ENCODE data around the gene PEX11A.

The PEX11A gene

DNA sequence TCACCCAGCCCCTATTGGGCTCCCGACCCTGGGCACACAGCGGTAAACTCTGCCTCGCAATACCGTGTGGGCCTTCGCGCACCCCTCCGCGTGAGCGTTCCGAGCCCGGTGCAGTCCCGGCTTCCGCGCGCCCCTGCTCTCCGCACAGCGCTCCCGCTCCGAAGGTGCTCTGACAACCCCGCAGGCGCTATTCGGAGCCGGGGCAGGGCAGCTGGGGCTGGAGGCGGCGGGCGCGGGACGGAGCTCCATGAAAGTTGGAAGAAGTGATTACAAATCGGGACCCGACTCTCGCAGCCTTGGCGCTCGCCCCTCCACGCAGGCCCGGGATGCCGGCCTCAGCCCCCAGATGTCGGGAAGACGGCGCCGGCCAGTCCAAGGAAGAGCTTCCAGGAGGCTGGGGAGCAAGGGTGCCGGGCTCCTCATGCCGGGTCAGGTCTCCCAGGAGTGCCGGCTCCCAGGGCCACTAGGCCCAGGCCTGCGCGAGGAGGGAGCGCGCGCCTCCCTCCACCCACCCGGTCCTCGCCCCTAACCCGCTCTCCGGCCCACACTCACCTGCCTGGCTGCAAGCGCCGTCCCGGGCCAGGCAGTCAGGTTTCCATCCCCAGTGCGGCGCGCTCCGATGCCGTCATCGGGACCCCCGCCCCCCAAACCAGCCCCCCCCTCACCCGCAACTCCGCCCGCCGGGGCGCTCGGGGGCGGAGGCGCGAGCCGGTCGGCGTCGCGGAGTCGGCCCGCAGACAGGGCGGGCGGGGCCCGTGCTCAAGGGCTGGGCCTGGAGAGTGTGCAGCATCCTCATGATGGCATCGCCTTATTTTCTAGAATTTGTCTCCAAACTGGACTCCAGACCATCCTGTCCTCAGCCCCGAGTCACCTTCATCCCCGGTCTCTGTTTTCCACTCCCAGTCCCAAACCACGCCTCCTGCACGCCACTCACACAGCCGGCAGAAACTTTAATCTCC is 35.4 kb downstream of the PEX11A start, which contains the start of gene KIF7:
KIF7 (minus strand) TSS at position 621 of the 959 bp plus-strand sequence. CDS start 2,537 bp downstream, outside the sequence.
- DNase-seq (ENCODE audit: low read depth, low spot score) = peak; percentile 68
- no peak for TF ChIP-seq SUZ12 (IDR thresholded peaks at IDR 0.05; ENCODE audit: extremely low read depth, insufficient read depth, insufficient read length)
- TF ChIP-seq ZNF274 (IDR thresholded peaks at IDR 0.05; ENCODE audit: low read depth, low read length) = no peak
- TF ChIP-seq YY1 (IDR thresholded peaks at IDR 0.05; ENCODE audit: insufficient read depth, insufficient read length) = no peak
- Histone ChIP-seq H3K4me3 (ENCODE audit: insufficient read length, low read depth) (peak within 1 kb of the TSS; percentile 95), H3K27me3 (ENCODE audit: insufficient read depth, insufficient read length) (peaks cover 10% of the 10 kb centered on the region), H3K4me1 (ENCODE audit: insufficient read depth, insufficient read length) (peaks cover 3% of the 10 kb centered on the region), H3K9me3 (ENCODE audit: insufficient read depth, low read length) (no peaks in the 10 kb centered on the region), H3K9ac (ENCODE audit: insufficient read length, low read depth) (peak within 1 kb of the TSS; percentile 88), H3K36me3 (ENCODE audit: insufficient read depth, insufficient read length, low read length) (peaks cover 25% of the 10 kb centered on the region)

DNA sequence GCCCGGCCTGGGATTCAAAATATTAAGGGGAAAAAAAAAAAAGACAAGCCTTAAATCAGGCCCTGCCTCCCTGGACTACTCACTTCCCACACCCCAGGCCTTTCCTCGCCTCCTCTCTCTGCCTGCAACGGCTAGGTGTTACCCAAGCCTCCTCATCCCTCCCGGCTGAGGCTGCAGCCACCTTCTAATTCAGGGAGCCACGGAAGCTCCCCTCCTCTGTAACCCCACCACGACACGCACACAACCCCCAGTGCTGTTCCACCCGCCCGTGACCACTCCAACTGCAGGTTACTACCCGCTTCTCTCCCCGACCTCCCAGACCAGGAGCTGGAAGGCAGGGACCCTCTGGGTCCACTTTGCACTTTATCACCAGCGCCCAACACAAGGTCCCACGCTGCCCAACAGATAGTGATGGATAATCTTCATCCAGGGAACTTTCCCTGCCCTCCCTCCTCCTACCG is 36.2 kb downstream of the PEX11A start:
- H3K4me3 ChIP-seq (ENCODE audit: insufficient read length, low read depth) = peak overlapping the region; percentile 95

DNA sequence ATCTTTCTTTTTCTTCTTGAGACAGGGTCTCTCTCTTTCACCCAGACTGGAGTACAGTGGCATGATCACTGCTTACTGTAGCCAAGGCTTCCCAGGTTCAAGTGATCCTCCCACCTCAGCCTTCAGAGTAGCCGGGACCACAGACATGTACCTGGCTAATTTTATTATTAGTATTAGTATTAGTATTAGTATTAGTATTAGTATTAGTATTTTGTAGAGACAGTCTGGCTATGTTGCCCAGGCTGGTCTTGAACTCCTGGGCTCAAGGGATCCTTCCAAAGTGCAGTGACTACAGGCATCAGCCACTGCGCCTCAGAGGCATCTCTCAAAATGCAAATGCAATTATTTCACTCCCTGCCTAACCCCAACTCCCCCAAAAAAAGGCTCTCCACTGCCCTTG is 37.0 kb downstream of the PEX11A start:
- H3K9me3 ChIP-seq (ENCODE audit: insufficient read depth, low read length) = no peaks in the 10 kb centered on the region
- TF ChIP-seq YY1 (IDR thresholded peaks at IDR 0.05; ENCODE audit: insufficient read depth, insufficient read length) = no peak
- TF ChIP-seq ZNF274 (IDR thresholded peaks at IDR 0.05; ENCODE audit: low read depth, low read length) = no peak
- TF ChIP-seq SUZ12 (IDR thresholded peaks at IDR 0.05; ENCODE audit: extremely low read depth, insufficient read depth, insufficient read length) = no peak
- H3K36me3 ChIP-seq (ENCODE audit: insufficient read depth, insufficient read length, low read length) = peaks cover 40% of the 10 kb centered on the region
- peaks cover 10% of the 10 kb centered on the region for H3K27me3 ChIP-seq (ENCODE audit: insufficient read depth, insufficient read length)
- no peak for DNase-seq (ENCODE audit: low read depth, low spot score)
- no peak overlapping the region for H3K4me3 ChIP-seq (ENCODE audit: insufficient read length, low read depth)
- H3K9ac ChIP-seq (ENCODE audit: insufficient read length, low read depth) = no peak overlapping the region
- peaks cover 3% of the 10 kb centered on the region for H3K4me1 ChIP-seq (ENCODE audit: insufficient read depth, insufficient read length)

More for the DNA sequence above, 36.2 kb downstream of the PEX11A start:
- Histone ChIP-seq H3K9ac (ENCODE audit: insufficient read length, low read depth) (peak overlapping the region; percentile 88), H3K9me3 (ENCODE audit: insufficient read depth, low read length) (no peaks in the 10 kb centered on the region), H3K4me1 (ENCODE audit: insufficient read depth, insufficient read length) (peaks cover 3% of the 10 kb centered on the region), H3K27me3 (ENCODE audit: insufficient read depth, insufficient read length) (peaks cover 10% of the 10 kb centered on the region), H3K36me3 (ENCODE audit: insufficient read depth, insufficient read length, low read length) (peaks cover 33% of the 10 kb centered on the region)
- no peak for DNase-seq (ENCODE audit: low read depth, low spot score)
- no peak for TF ChIP-seq YY1 (IDR thresholded peaks at IDR 0.05; ENCODE audit: insufficient read depth, insufficient read length)
- no peak for TF ChIP-seq SUZ12 (IDR thresholded peaks at IDR 0.05; ENCODE audit: extremely low read depth, insufficient read depth, insufficient read length)
- no peak for TF ChIP-seq ZNF274 (IDR thresholded peaks at IDR 0.05; ENCODE audit: low read depth, low read length)

DNA sequence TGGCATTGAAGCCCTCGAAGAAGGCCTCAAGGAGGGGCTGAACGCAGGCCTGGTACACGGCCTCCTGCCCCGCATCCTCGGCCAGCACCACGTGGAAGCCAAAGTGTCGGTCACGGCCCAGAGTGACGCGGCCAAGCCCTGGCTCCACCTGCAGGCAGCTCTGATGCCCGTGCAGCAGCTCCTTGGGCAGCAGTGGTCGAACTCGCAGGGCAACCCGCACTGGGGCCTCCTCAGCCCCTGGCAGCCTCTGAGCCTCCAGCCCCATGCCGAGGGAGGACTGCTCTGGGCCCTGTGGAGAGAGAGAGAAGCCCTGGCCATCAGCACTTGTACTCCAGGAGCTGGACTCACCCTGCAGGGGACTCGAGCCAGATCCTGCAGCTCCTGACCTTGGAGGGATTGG is 37.9 kb downstream of the PEX11A start:
- Histone ChIP-seq H3K9ac (ENCODE audit: insufficient read length, low read depth) (no peak overlapping the region), H3K4me3 (ENCODE audit: insufficient read length, low read depth) (no peak overlapping the region), H3K9me3 (ENCODE audit: insufficient read depth, low read length) (no peaks in the 10 kb centered on the region), H3K27me3 (ENCODE audit: insufficient read depth, insufficient read length) (peaks cover 10% of the 10 kb centered on the region), H3K36me3 (ENCODE audit: insufficient read depth, insufficient read length, low read length) (peaks cover 49% of the 10 kb centered on the region), H3K4me1 (ENCODE audit: insufficient read depth, insufficient read length) (peaks cover 3% of the 10 kb centered on the region)
- no peak for DNase-seq (ENCODE audit: low read depth, low spot score)
- no peak for TF ChIP-seq YY1 (IDR thresholded peaks at IDR 0.05; ENCODE audit: insufficient read depth, insufficient read length)
- no peak for TF ChIP-seq SUZ12 (IDR thresholded peaks at IDR 0.05; ENCODE audit: extremely low read depth, insufficient read depth, insufficient read length)
- TF ChIP-seq ZNF274 (IDR thresholded peaks at IDR 0.05; ENCODE audit: low read depth, low read length) = no peak

DNA sequence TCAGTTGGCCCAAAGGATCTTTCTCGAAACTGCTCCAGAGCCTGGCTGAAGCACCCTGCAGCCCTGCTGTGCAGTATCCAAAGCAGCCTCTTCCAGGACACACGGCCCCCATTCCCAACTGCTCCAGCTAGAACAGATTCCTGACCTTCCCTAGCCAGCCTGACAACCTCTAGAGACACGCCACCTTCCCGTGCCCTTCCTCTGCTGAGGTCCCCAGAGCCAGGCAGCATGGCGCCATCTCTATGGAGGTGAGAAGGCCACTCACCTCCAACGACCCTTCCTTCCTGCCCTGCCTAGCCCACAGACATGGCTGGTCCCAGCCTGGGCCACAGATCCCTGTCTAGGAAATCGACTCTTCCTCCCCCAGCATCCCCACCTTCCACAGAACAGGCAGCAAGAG is 38.4 kb downstream of the PEX11A start:
- TF ChIP-seq SUZ12 (IDR thresholded peaks at IDR 0.05; ENCODE audit: extremely low read depth, insufficient read depth, insufficient read length) (no peak), YY1 (IDR thresholded peaks at IDR 0.05; ENCODE audit: insufficient read depth, insufficient read length) (no peak), ZNF274 (IDR thresholded peaks at IDR 0.05; ENCODE audit: low read depth, low read length) (no peak)

DNA sequence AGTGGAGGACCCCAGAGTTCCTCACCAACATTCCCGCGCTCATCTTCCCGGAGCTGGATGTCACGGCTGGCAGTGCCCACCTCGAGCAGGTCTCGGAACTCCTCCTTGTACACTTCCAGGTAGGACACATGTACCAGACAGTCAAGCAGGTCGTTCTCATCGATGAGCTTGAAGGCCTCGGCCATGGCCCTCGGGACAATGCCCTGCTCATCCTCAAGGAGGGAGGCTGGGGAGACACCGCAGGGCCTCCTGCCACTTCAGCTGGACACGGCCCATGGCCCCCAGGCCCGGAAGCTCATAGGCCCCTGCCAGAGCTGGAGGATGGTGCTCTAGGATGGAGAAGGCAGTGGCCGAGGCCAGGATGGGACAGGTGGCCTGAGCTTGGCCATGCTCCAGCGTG is 40.8 kb downstream of the PEX11A start:
- H3K4me1 ChIP-seq (ENCODE audit: insufficient read depth, insufficient read length) = peaks cover 7% of the 10 kb centered on the region
- DNase-seq (ENCODE audit: low read depth, low spot score) = no peak
- H3K4me3 ChIP-seq (ENCODE audit: insufficient read length, low read depth) = no peak overlapping the region
- no peaks in the 10 kb centered on the region for H3K9me3 ChIP-seq (ENCODE audit: insufficient read depth, low read length)
- H3K27me3 ChIP-seq (ENCODE audit: insufficient read depth, insufficient read length) = peaks cover 6% of the 10 kb centered on the region
- no peak for TF ChIP-seq YY1 (IDR thresholded peaks at IDR 0.05; ENCODE audit: insufficient read depth, insufficient read length)
- TF ChIP-seq SUZ12 (IDR thresholded peaks at IDR 0.05; ENCODE audit: extremely low read depth, insufficient read depth, insufficient read length) = no peak
- TF ChIP-seq ZNF274 (IDR thresholded peaks at IDR 0.05; ENCODE audit: low read depth, low read length) = no peak
- H3K9ac ChIP-seq (ENCODE audit: insufficient read length, low read depth) = no peak overlapping the region
- H3K36me3 ChIP-seq (ENCODE audit: insufficient read depth, insufficient read length, low read length) = peaks cover 78% of the 10 kb centered on the region

More for the DNA sequence above, 38.4 kb downstream of the PEX11A start:
- Histone ChIP-seq H3K9me3 (ENCODE audit: insufficient read depth, low read length) (no peaks in the 10 kb centered on the region), H3K4me1 (ENCODE audit: insufficient read depth, insufficient read length) (peaks cover 7% of the 10 kb centered on the region), H3K4me3 (ENCODE audit: insufficient read length, low read depth) (no peak overlapping the region), H3K36me3 (ENCODE audit: insufficient read depth, insufficient read length, low read length) (peaks cover 55% of the 10 kb centered on the region), H3K27me3 (ENCODE audit: insufficient read depth, insufficient read length) (peaks cover 10% of the 10 kb centered on the region), H3K9ac (ENCODE audit: insufficient read length, low read depth) (no peak overlapping the region)
- DNase-seq (ENCODE audit: low read depth, low spot score) = no peak

DNA sequence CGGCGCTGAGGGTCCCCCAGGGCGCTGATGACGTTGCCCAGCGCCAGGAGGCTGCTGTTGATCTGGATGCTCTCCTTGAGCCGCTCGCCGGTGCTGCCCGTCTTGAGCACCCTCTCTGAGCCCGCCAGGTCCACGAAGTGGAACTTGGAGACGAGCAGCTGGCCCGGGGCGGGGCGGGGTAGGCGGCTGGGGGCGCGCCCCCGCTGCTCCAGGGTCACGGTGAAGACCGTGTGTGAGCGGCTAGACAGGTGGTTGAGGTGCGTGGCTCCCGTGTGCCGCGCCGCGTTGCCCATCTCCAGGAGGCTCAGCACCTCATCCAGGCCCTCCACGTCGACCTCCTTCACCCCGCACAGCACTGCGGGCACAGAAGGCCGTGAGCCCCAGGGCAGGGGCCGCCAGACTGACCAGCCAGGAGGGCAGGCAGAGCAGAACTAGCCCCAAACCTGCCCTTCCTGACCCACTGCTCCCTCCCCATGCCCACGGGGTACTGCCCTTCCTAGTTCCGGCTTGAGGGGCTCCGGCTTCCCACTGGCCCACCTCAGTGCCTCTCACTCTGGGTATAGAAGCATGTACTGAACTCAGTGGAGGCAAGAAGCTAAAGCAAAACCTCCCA is 41.4 kb downstream of the PEX11A start:
- TF ChIP-seq YY1 (IDR thresholded peaks at IDR 0.05; ENCODE audit: insufficient read depth, insufficient read length) (no peak), SUZ12 (IDR thresholded peaks at IDR 0.05; ENCODE audit: extremely low read depth, insufficient read depth, insufficient read length) (no peak), ZNF274 (IDR thresholded peaks at IDR 0.05; ENCODE audit: low read depth, low read length) (no peak)
- Histone ChIP-seq H3K4me1 (ENCODE audit: insufficient read depth, insufficient read length) (peaks cover 7% of the 10 kb centered on the region), H3K36me3 (ENCODE audit: insufficient read depth, insufficient read length, low read length) (peaks cover 83% of the 10 kb centered on the region)

More for the DNA sequence above, 41.4 kb downstream of the PEX11A start:
- Histone ChIP-seq H3K9me3 (ENCODE audit: insufficient read depth, low read length) (no peaks in the 10 kb centered on the region), H3K4me3 (ENCODE audit: insufficient read length, low read depth) (no peak overlapping the region), H3K27me3 (ENCODE audit: insufficient read depth, insufficient read length) (no peaks in the 10 kb centered on the region), H3K9ac (ENCODE audit: insufficient read length, low read depth) (no peak overlapping the region)
- DNase-seq (ENCODE audit: low read depth, low spot score) = no peak

All from NT2/D1 (cell line).